GM12875 (cell line): ENCODE measurements around the gene RCCD1.

ENCODE experiments used
- H3K4me3 ChIP-seq: one replicate; pipeline ENCODE4 v1.5.1; 2011; ENCODE audit warnings: low read depth, low read length, control low read depth
- TF ChIP-seq, protein P1 (sequence below): IDR thresholded peaks from 2 replicates; pipeline ENCODE4 v1.5.1; 2011; ENCODE audit warnings: low read depth, mild to moderate bottlenecking, control low read depth, inconsistent platforms, low read length, moderate library complexity, borderline replicate concordance; ENCODE audit not compliant: insufficient read depth

Gene RCCD1

DNA sequence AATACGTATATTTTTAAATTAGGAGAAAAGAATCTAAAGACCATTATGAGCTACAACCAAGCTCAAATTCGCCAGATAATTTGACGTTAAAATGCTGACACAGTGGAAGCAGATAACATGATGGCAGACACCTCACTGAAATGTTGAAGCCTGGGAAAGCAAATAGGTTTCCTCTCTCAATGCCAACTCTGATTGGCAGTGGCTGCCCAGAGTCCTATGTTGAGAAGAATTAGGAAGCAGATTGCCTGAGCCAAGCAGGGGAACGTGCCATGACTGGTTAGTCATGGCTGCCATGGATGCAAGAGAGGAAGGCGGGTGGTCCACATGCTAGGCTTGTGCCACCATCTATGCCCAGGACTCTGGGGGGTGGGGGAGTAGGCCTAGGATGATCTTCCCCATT lies 16.4 kb upstream of the RCCD1 start:
- TF ChIP-seq, protein P1, sequence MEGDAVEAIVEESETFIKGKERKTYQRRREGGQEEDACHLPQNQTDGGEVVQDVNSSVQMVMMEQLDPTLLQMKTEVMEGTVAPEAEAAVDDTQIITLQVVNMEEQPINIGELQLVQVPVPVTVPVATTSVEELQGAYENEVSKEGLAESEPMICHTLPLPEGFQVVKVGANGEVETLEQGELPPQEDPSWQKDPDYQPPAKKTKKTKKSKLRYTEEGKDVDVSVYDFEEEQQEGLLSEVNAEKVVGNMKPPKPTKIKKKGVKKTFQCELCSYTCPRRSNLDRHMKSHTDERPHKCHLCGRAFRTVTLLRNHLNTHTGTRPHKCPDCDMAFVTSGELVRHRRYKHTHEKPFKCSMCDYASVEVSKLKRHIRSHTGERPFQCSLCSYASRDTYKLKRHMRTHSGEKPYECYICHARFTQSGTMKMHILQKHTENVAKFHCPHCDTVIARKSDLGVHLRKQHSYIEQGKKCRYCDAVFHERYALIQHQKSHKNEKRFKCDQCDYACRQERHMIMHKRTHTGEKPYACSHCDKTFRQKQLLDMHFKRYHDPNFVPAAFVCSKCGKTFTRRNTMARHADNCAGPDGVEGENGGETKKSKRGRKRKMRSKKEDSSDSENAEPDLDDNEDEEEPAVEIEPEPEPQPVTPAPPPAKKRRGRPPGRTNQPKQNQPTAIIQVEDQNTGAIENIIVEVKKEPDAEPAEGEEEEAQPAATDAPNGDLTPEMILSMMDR, result no peak

DNA sequence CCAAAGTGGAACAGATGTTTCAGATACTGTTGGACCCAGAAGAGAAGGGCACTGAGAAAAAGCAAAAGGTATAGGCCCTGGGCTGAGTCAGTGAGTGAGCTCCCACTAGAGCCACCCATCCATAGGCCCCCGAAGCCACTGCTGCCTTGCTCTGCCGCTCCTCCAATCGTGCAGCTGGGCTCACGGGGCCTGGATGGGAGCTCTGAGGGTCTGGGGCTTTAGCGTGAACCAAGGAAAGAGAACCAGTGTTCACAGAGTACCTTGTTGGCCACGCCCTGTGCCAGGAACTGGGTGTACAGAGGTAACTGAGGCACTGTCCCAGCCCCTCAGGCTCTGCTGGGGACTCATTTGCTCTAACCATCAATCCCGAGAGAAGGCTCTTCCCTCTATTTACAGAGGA lies 14.9 kb upstream of the RCCD1 start:
- no peak overlapping the region for H3K4me3 ChIP-seq
- TF ChIP-seq, protein P1, result no peak

More for the DNA sequence above, 16.4 kb upstream of the RCCD1 start:
- H3K4me3 ChIP-seq, result no peak overlapping the region

DNA sequence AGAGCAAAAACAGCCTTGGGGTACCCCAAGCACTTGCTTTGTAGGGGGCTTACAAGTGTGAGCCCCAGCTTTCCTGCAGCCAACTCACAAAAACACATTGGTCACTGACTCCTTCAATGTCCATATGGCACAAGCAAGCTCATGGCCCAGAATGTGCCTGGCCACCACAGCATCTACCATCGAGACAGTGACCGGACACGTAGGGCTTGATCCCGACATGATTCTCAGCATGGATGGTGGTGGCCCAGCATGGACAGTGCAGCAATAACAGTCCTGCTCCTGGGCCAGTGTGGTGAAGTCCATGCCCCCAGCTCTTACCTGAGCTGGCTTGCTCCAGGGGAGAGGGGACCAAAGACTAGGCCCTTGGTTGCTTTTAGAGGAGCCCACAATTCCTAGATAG lies 13.6 kb upstream of the RCCD1 start:
- TF ChIP-seq, protein P1, result no peak
- no peak overlapping the region for H3K4me3 ChIP-seq

DNA sequence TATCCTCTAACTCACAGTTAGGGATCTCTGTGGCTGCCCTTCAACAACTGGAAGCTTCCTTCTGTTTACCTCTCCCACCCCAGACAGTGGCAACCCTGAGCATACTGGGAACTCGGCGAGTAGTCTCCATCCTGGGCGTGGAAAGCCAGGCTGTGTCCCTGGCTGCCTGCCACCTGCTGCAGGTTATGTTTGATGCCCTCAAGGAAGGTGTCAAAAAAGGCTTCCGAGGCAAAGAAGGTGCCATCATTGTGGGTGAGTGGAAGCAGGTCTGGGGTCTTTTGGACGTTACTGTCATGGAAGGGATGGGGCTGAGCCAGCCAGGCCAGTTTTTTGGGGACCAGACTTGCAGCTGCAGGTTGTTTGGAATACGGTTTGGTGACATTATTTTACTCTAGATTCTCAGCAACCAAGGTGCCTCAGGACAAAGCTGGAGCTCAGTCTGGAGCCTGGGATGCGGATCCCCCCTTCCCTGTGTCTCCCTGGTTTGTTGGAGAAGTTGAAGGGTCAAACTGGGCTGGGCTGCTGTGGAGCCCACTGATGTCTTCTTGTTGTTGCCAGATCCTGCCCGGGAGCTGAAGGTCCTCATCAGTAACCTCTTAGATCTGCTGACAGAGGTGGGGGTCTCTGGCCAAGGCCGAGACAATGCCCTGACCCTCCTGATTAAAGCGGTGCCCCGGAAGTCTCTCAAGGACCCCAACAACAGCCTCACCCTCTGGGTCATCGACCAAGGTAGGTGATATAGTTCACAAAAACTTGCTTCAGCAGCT lies 12.1 kb upstream of the RCCD1 start:
- TF ChIP-seq, protein P1, result no peak
- no peak overlapping the region for H3K4me3 ChIP-seq

DNA sequence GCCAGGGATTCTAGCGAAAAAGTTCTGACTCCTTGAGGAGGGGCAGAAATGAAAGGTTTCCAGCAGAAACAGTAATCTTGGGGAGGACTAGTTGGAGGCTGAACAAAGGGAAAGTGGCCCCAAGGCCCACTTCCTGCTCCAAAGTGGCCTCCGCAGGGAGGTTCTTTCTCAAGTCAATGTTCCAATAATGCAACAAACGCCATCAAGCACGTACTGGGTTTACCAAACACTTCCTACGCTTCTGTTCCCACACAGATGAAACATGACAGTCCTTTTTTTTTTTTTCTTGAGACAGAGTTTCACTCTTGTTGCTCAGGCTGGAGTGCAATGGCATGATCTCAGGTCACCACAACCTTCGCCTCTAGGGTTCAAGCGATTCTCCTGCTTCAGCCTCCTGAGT lies 9.6 kb upstream of the RCCD1 start:
- TF ChIP-seq, protein P1, result no peak
- no peak overlapping the region for H3K4me3 ChIP-seq

DNA sequence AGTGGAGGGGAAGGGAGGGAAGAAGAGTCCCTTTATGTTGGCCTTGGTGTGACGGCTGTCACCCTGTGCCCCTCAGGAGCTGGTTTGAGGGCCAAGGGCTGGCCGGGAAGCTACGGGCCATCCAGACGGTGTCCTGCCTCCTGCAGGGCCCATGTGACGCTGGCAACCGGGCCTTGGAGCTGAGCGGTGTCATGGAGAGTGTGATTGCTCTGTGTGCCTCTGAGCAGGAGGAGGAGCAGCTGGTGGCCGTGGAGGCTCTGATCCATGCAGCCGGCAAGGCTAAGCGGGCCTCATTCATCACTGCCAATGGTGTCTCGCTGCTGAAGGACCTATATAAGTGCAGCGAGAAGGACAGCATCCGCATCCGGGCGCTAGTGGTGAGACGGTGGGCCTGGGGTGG lies 8.1 kb upstream of the RCCD1 start:
- TF ChIP-seq, protein P1, result no peak
- H3K4me3 ChIP-seq, result no peak overlapping the region

DNA sequence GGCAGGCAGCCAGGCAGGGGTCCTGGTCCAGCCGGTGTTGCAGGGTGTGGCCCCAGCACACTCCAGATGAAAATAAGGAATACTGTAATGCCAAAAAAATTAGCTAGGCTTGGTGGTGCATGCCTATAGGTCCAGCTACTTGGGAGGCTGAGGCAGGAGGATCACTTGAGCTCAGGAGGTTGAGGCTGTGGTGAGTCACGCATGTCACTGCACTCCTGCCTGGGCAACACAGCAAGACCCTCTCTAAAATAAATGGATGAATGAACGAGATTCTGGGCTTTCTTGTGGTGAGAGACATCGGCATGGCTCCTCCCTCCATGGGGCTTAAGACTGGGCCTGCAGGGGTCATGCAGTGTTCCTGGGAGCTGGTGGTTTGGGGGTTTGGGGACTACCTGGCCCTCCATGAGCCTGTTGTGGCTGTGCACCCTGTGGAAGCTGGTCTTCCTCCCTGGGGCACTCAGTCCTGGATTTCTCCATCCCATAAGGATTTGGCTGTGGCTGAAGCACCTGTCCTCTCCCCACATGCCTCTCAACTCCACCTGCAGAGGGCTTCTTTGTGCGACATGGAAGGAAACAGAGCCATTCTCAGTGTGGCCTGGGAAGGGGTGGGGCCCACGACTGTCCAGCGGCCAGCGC lies 7.6 kb upstream of the RCCD1 start:
- H3K4me3 ChIP-seq, result no peak overlapping the region
- TF ChIP-seq, protein P1, result no peak
